HG02884 (cell line): ENCODE measurements around the gene ST7.

Source experiments
- ATAC-seq: cut with Tn5 transposase; IDR thresholded peaks from one replicate; pipeline ENCODE4 v1.9.1; 2021; ENCODE audit warnings: mild to moderate bottlenecking, moderate library complexity; ENCODE audit not compliant: unreplicated experiment

ST7 gene

GRCh38 chr7:117179701-117180100 lies 226.4 kb downstream of the ST7 start:
- no peak for ATAC-seq

- ATAC-seq = no peak
Measured at GRCh38 chr7:117183729-117184128, 230.4 kb downstream of the ST7 start.

- ATAC-seq = no peak
Measured at GRCh38 chr7:117184367-117184766, 231.1 kb downstream of the ST7 start.

- no peak for ATAC-seq
Measured at GRCh38 chr7:117185124-117185523, 231.8 kb downstream of the ST7 start.

DNA sequence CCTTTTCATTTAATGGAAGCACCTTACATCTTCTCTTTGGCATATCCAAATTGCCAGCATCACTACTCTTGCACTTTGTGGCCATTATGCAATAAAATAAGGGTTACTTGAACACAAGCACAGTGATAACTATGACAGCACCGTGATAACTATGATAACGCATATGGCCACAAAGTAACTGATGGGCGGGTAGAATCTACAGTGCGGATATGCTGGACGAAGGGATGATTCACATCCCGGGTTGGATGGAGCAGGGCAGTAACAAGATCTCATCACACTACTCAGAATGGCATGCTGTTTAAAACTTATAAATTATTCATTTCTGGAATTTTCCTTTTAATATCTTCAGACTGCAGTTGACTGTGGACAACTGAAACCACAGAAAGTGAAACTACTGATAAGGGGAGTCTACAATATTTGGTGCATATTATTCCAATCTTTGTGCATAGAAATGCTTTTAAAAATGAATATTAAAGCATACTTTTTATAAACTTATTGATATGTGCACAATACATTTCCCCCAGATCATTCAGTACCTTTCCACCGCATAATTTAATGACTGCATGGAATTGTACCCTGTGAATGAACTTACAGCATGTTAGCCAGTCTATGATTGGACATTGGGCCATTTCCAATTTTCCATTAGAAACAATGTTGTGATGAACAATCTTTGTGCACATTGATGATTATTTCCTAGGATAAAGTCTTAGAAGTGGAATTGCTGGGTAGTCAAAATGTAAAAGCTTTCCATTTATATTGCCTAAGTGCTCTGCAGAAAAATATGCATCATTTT lies 233.1 kb downstream of the ST7 start:
- no peak for ATAC-seq

- ATAC-seq = no peak
Measured at GRCh38 chr7:117188376-117188775, 235.1 kb downstream of the ST7 start.

DNA sequence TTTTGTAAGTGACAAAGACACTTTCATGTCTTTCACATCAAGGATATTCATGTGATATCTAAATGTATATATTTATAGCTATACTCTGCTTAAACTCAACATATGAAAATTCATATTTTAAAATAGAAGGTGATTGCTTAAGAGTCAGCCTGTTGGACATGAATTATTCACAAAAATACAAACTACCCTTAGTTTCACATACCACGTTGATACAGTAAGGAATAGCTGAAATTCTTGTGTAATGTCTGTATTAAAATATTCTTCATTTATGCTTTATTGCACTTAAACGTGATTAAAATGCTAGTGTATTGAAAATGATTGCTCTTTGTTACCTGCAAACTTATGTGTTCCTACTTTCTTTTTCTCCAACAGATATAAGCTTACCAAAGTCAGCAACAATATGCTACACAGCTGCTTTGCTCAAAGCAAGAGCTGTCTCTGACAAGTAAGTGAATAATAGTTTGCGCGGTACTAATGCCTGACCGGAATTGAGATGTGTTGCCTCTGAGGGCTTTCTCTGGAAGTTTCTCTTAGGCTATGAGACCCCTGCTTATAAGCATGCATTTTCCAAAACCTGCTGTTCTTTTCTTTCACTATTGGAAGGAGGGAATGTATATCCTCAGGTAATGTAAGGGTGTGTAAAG lies 235.8 kb downstream of the ST7 start:
- ATAC-seq = no peak

GRCh38 chr7:117190104-117190503 lies 236.8 kb downstream of the ST7 start:
- ATAC-seq = no peak

DNA sequence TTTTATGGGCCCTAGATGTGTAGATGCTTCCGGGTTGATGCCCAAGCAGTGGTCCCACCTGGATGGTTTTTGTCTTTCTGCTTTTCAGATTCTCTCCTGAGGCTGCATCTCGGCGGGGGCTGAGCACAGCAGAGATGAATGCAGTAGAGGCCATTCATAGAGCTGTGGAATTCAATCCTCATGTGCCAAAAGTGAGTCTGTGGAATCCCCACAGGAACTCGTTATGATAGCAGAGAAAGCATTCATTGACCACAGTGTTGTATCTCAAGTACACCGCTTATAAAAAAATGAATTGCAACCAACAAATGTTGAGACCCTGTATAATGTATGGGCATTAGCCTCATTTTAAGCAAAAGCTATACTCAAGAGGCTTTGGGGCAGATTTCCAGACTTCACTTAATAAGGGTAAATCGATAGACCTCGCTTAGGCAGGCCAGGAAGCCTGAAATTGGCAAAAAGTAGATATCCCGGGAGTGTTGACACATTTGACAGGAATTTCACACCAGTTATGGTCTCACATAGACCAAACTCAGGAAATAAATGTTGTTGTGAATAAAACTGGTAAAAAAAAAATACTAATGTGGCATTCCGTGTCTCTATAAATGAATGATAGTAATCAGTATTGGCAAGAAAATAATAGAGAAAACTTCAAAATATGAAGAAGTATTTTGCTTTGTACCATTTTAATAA lies 237.6 kb downstream of the ST7 start:
- no peak for ATAC-seq

DNA sequence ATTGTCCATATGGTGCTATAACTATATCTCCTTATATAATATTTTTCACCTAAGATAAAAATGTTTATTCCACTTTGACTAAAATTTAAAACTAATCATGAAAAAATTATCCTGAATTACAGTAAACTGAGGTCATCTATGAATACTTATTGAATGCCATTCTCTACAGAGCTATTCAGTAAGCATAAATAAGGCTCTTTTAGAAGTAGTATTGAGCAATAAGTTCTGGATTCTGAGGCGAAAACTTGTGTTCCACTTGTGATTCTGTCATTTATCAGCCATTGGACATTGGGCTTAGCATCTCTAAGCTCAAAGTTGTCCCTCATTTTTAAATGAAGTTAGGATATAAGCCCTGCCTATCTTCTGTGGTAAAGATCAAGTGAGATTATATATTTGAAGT lies 238.8 kb downstream of the ST7 start:
- no peak for ATAC-seq

GRCh38 chr7:117193564-117193963 lies 240.3 kb downstream of the ST7 start:
- no peak for ATAC-seq

GRCh38 chr7:117194445-117194844 lies 241.1 kb downstream of the ST7 start:
- ATAC-seq = no peak

- ATAC-seq = no peak
Measured at GRCh38 chr7:117195361-117196029, 242.2 kb downstream of the ST7 start.

GRCh38 chr7:117200132-117200531 lies 246.8 kb downstream of the ST7 start:
- ATAC-seq = no peak

DNA sequence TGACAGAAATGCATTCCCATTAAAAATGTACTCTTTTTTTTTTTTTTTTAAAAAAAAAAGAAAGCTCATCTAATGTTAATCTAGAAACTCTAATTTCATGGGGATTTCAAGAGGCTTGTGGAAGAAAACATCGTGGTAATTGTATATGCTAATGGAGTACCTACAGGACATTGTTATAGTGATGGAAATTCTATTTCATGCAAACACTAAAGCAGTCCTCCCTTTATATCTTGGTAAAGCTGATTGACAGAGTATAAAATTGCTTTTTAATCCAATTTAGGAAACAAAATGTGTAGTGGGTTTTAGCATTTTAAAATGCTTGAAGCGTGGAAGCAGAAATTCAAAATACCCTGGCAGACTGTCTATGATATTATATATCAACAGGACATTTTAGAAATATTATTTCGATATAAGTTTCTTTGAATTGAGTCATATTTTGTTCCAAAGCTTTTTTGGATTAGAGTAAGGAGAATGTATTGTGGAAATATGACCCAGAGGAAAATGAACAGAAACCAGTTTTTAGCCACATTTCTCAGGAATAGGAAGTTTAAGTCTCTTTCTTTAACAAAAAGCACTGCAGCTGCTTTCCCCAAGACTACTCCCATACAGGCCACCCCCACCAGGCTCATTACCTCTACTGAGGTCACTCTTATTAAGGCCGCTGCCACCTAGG lies 247.6 kb downstream of the ST7 start:
- ATAC-seq = no peak

GRCh38 chr7:117202511-117202910 lies 249.2 kb downstream of the ST7 start:
- no peak for ATAC-seq

DNA sequence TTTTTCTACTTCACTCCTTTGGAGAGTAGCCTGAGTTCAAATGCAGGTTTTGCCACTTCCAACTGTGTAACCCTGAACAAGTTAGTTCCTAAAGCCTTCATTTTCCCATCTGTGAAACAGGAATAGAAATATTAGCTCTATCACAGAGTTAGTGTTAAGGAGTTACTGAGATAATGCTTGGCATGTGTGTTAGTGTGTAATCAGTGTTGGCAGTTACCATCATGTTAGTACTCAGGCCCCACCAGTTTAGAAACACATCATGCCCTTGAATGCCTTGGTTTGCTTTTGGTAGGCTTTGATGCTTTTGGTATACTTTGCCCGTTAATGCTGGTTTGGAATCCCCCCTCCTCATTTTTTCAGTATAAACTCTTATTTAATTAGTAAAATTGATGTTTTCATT lies 249.9 kb downstream of the ST7 start:
- no peak for ATAC-seq

- ATAC-seq = no peak
Measured at GRCh38 chr7:117205873-117206272, 252.6 kb downstream of the ST7 start.

DNA sequence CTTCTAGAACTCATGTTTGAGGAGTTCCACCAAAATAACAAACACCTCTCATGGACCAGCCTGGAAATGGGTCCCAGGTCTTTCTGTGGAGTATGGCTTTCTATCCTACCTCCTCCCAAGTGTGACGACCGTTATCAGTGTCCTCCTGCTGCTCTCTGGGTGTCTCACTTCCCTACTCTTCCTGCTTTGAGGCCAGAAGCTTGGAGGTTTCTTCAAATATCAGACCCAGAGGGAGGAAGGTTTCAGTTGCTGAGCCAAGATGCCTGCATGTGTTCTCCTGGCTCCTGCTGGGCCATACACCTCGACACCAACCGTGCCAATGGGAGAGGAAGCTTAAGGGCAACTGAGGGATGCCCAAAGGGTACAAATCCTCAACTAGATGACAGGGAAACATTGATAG lies 255.0 kb downstream of the ST7 start:
- no peak for ATAC-seq

DNA sequence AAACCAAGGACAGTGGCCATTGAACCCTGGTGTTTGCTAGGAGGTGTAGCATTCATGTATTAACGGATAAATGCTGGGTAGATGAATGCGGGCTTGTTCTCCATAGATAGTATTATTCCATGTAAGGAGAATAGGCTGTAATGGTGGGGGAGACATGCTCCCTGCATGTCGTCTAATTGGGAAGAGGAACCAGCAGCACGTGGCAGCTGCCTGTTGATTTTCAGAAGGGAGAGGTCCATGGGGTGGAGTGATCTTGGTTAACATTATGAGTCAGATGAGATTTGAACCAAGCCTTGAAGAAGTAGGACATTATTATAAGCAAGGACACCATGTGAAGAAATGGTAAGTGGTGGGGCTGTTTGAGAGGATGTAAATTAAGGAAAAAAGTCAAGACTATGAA lies 257.1 kb downstream of the ST7 start:
- no peak for ATAC-seq

DNA sequence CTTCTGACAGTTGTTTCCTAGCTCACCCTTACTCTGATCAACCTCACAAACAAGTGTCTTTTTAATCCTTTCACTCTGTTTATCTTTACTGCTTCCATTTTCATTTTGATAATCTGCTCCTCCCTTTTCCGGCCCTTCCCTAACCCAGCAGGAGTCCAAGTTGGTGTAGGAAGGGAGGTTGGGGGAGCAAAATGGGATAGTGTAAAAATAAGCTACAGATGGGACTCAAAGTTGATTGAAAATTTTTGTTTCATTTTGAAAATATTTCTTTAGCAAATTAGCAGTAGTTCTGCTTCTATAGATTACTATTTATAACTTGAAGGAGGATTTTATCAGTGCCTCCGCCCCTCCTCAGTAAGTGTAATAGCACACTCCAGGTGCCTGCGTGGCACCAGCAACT lies 257.6 kb downstream of the ST7 start:
- ATAC-seq = no peak
